ENCODE measurements around the gene HDGFL2. TPM values are rescaled to one million over a fixed set of nuclear protein-coding genes. Genes with fewer than 3 reads are reported as not detected.

The HDGFL2 gene
- total RNA-seq, 1 experiment from 2014 or later, result 75.2 TPM

GRCh38 chr19:4518345-4519171 is 46.5 kb downstream of the HDGFL2 start, which contains the start of gene PLIN4:
PLIN4 (minus strand) TSS chr19:4518486; CDS start chr19:4518272, 214 bp downstream.
- Histone ChIP-seq H3K9me3 (ENCODE audit: control insufficient read depth in 1 of 2, insufficient read depth in 1 of 2, low read depth in 1 of 2, low read length in 2 of 2) (no peaks in the 10 kb centered on the region), H3K79me2 (ENCODE audit: insufficient read depth, low read length) (no peaks in the 10 kb centered on the region), H3K9ac (ENCODE audit: low read length) (no peak within 1 kb of the TSS), H3K9me2 (ENCODE audit: insufficient read depth) (no peaks in the 10 kb centered on the region), H3K4me1 (ENCODE audit: control insufficient read depth in 1 of 2, insufficient read depth in 2 of 2, low read length in 2 of 2) (peaks cover 0 to 7% of the 10 kb centered on the region in 2 experiments; a peak in 1 of 4 replicates), H2AFZ (ENCODE audit: low read depth, low read length, poor library complexity, severe bottlenecking) (no peak within 1 kb of the TSS), H3K4me2 (ENCODE audit: low read length) (no peak within 1 kb of the TSS), H3K27ac (ENCODE audit: low read depth, low read length) (no peak within 1 kb of the TSS), H3K27me3 (ENCODE audit: insufficient read depth, low read length) (no peaks in the 10 kb centered on the region), H3K4me3 (replicated peaks in 1 of 2; ENCODE audit: low read depth in 1 of 2, low read length in 2 of 2) (no peak within 1 kb of the TSS), H4K20me1 (ENCODE audit: insufficient read depth) (no peaks in the 10 kb centered on the region), H3K36me3 (ENCODE audit: control insufficient read depth in 1 of 2, insufficient read depth in 2 of 2, low read length in 2 of 2) (no peaks in the 10 kb centered on the region)
- DNase-seq (ENCODE audit: low read depth, low spot score) (no peak), ATAC-seq (0 out of 2 replicates have a peak, but pooled peaks have one; percentile 27)
- no TSS peak for BruUV-seq (replicated peaks)
- 0 out of 2 replicates have a peak, but pooled peaks have one; percentile 25 for TF ChIP-seq ZFX (IDR thresholded peaks at IDR 0.05)
- TF ChIP-seq YY1 (IDR thresholded peaks at IDR 0.05; ENCODE audit: extremely low read depth, insufficient replicate concordance, low read depth, low read length), result no peak
- no peak for TF ChIP-seq SP1 (IDR thresholded peaks at IDR 0.05; ENCODE audit: low read depth)
- no peak for TF ChIP-seq FOSL1 (IDR thresholded peaks at IDR 0.05; ENCODE audit: low read depth)
- intact Hi-C loops (cut with micrococcal nuclease), result no loop called here
- POLR2A ChIA-PET, result no interaction called here
- CTCF ChIA-PET, result no interaction called here
- RAD21 ChIA-PET (ENCODE audit: low non-redundant PET in 1 of 2, low total read pairs in 2 of 2, uncharacterized antibody in 2 of 2, unreplicated experiment in 2 of 2), result no interaction called here

- Histone ChIP-seq H3K9me3 (ENCODE audit: control insufficient read depth in 1 of 2, insufficient read depth in 1 of 2, low read depth in 1 of 2, low read length in 2 of 2) (no peaks in the 10 kb centered on the region), H3K4me3 (replicated peaks in 1 of 2; ENCODE audit: low read depth in 1 of 2, low read length in 2 of 2) (no peak overlapping the region), H2AFZ (ENCODE audit: low read depth, low read length, poor library complexity, severe bottlenecking) (no peak overlapping the region), H3K27ac (ENCODE audit: low read depth, low read length) (no peak overlapping the region), H3K27me3 (ENCODE audit: insufficient read depth, low read length) (no peaks in the 10 kb centered on the region), H3K4me2 (ENCODE audit: low read length) (no peak overlapping the region), H3K4me1 (ENCODE audit: control insufficient read depth in 1 of 2, insufficient read depth in 2 of 2, low read length in 2 of 2) (peaks cover 0 to 7% of the 10 kb centered on the region in 2 experiments; a peak in 1 of 4 replicates), H3K9me2 (ENCODE audit: insufficient read depth) (no peaks in the 10 kb centered on the region), H3K9ac (ENCODE audit: low read length) (no peak overlapping the region), H3K36me3 (ENCODE audit: control insufficient read depth in 1 of 2, insufficient read depth in 2 of 2, low read length in 2 of 2) (no peaks in the 10 kb centered on the region), H3K79me2 (ENCODE audit: insufficient read depth, low read length) (no peaks in the 10 kb centered on the region), H4K20me1 (ENCODE audit: insufficient read depth) (no peaks in the 10 kb centered on the region)
- POLR2A ChIA-PET, result no interaction called here
- no TSS peak for BruUV-seq (replicated peaks)
- ATAC-seq (no peak), DNase-seq (ENCODE audit: low read depth, low spot score) (no peak)
- CTCF ChIA-PET, result no interaction called here
- TF ChIP-seq EZH2 (IDR thresholded peaks at IDR 0.05) (no peak), SIN3A (IDR thresholded peaks at IDR 0.05; ENCODE audit: low read depth) (no peak), POLR2AphosphoS5 (IDR thresholded peaks at IDR 0.05; ENCODE audit: low read depth, low read length) (no peak), ZFX (IDR thresholded peaks at IDR 0.05) (no peak), EGR1 (IDR thresholded peaks at IDR 0.05; ENCODE audit: low read depth) (no peak), SP1 (IDR thresholded peaks at IDR 0.05; ENCODE audit: low read depth) (no peak), SRF (IDR thresholded peaks at IDR 0.05; ENCODE audit: low read depth) (no peak), ATF3 (IDR thresholded peaks at IDR 0.05) (no peak), TCF7L2 (IDR thresholded peaks at IDR 0.05; ENCODE audit: borderline replicate concordance, extremely low read depth, insufficient read depth, insufficient read length) (no peak), ZBTB33 (IDR thresholded peaks at IDR 0.05; ENCODE audit: extremely low read depth, insufficient replicate concordance, low read length) (no peak), ELF1 (IDR thresholded peaks at IDR 0.05; ENCODE audit: borderline replicate concordance, low read depth) (no peak), YY1 (IDR thresholded peaks at IDR 0.05; ENCODE audit: extremely low read depth, insufficient replicate concordance, low read depth, low read length) (no peak), ZNF274 (IDR thresholded peaks at IDR 0.05; ENCODE audit: low read depth, low read length) (no peak), CEBPB (IDR thresholded peaks at IDR 0.05; ENCODE audit: low read depth) (no peak), FOSL1 (IDR thresholded peaks at IDR 0.05; ENCODE audit: low read depth) (no peak), CBX3 (IDR thresholded peaks at IDR 0.05; ENCODE audit: low read depth) (no peak)
- RAD21 ChIA-PET (ENCODE audit: low non-redundant PET in 1 of 2, low total read pairs in 2 of 2, uncharacterized antibody in 2 of 2, unreplicated experiment in 2 of 2), result no interaction called here
- intact Hi-C loops (cut with micrococcal nuclease), result no loop called here
These were observed 47.0 kb downstream of the HDGFL2 start for GRCh38 chr19:4519172-4519496.
